ENCODE measurements around the gene UPF1. TPM values are rescaled to one million over a fixed set of nuclear protein-coding genes. Genes with fewer than 3 reads are reported as not detected.

The UPF1 gene
- total and polyA plus RNA-seq, 2 of the 13 experiments (the other 11 are each of a cell fraction or from before 2014, with no cell fraction given) = 16.9 to 41.8 TPM

DNA sequence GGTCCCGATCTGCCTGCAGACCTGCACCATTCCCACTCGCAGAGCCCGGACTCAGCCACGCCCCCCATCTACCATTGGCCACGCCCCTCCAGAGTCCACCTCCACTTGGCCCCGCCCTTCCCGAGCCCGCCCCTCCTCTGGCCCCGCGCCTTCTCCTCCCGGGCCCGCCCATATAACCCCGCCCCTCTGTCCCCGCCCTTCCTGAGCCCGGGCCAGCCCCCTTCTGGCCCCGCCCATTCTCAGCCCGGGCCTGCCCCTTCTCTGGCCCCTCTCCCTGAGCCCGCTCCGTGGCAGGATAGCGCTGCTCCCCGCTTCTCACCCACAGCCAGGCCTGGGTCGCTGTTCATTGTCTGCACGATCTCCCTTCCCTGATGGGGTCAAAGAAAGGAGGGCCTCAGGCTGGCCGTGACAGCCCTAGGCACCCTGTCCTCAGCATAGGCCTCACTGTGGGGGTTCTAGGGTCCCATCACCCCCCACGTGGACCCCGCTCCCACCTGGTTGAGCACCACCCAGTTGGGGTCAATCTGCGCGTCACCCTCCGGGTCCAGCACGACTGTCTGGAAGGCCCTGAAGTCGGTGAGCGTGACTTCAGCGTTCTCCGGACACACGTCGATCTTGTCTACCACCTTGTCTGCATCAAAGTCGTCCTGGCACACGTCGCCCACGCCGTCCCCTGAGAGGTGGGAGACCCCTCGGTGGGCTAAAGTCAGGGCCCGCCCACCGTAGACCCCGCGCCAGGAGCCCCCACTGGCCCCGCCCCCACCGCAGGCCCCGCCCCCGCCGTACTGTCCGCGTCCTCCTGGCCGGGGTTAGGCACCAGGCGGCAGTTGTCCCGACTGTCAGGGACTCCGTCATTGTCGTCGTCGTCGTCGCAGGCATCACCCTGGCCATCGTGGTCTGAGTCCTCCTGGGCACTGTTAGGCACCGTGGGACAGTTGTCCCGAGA lies 46.3 kb upstream of the UPF1 start (continued):
- peak; percentile 36; the same call in 1 of the 2 replicates for TF ChIP-seq ZFY (CRISPR knock-in tag; IDR thresholded peaks at IDR 0.05)
- no peak for TF ChIP-seq ZNF335 (CRISPR knock-in tag; IDR thresholded peaks at IDR 0.05)
- no peak for TF ChIP-seq ZBTB7A (CRISPR knock-in tag; IDR thresholded peaks at IDR 0.05)
- no peak for TF ChIP-seq ZNF513 (CRISPR knock-in tag; conservative IDR thresholded peaks at IDR 0.05)
- no peak for TF ChIP-seq MIER3 (CRISPR knock-in tag; IDR thresholded peaks at IDR 0.05; ENCODE audit: borderline replicate concordance)
- TF ChIP-seq MBD4 (IDR thresholded peaks at IDR 0.05; ENCODE audit: borderline replicate concordance, low read length) = no peak
- no peak for TF ChIP-seq ARNT (IDR thresholded peaks at IDR 0.05)
- TF ChIP-seq ADNP (CRISPR knock-in tag; IDR thresholded peaks at IDR 0.05) = no peak
- no peak for TF ChIP-seq ZNF616 (CRISPR knock-in tag; IDR thresholded peaks at IDR 0.05; ENCODE audit: low read depth)
- no peak for TF ChIP-seq REPIN1 (CRISPR knock-in tag; IDR thresholded peaks at IDR 0.05; ENCODE audit: borderline replicate concordance, low read depth)
- TF ChIP-seq PBX2 (CRISPR knock-in tag; IDR thresholded peaks at IDR 0.05) = no peak
- no peak for TF ChIP-seq TP53 (CRISPR knock-in tag; conservative IDR thresholded peaks at IDR 0.05)
- no peak for TF ChIP-seq RORA (CRISPR knock-in tag; IDR thresholded peaks at IDR 0.05)
- TF ChIP-seq SRSF4 (IDR thresholded peaks at IDR 0.05; ENCODE audit: low read depth, low read length, poor library complexity, severe bottlenecking) = no peak
- no peak; the same call in 1 of the 2 replicates for TF ChIP-seq ZNF768 (CRISPR knock-in tag; IDR thresholded peaks at IDR 0.05)
- TF ChIP-seq SP4 (CRISPR knock-in tag; IDR thresholded peaks at IDR 0.05) = peak; percentile 80; the same call in 1 of the 2 replicates
- no peak for TF ChIP-seq ZSCAN20 (CRISPR knock-in tag; IDR thresholded peaks at IDR 0.05; ENCODE audit: borderline replicate concordance)
- no peak for TF ChIP-seq FIP1L1 (IDR thresholded peaks at IDR 0.05; ENCODE audit: borderline replicate concordance, insufficient read depth, low read depth, low read length)
- no peak for TF ChIP-seq KLF12 (CRISPR knock-in tag; IDR thresholded peaks at IDR 0.05; ENCODE audit: borderline replicate concordance)
- TF ChIP-seq ATAD3A (CRISPR knock-in tag; IDR thresholded peaks at IDR 0.05) = no peak
- TF ChIP-seq REST (IDR thresholded peaks at IDR 0.05; ENCODE audit: borderline replicate concordance in 1 of 2, low read depth in 1 of 2, low read length in 2 of 2) = no peak
- TF ChIP-seq JUNB (CRISPR knock-in tag; IDR thresholded peaks at IDR 0.05; ENCODE audit: borderline replicate concordance) = no peak

All from HepG2 (cell line).